HG03196 (cell line): Measurements from ENCODE around the gene LPXN.

Experiments
- ATAC-seq: cut with Tn5 transposase; IDR thresholded peaks from one replicate; pipeline ENCODE4 v1.9.1; 2021; ENCODE audit not compliant: unreplicated experiment

LPXN gene

DNA sequence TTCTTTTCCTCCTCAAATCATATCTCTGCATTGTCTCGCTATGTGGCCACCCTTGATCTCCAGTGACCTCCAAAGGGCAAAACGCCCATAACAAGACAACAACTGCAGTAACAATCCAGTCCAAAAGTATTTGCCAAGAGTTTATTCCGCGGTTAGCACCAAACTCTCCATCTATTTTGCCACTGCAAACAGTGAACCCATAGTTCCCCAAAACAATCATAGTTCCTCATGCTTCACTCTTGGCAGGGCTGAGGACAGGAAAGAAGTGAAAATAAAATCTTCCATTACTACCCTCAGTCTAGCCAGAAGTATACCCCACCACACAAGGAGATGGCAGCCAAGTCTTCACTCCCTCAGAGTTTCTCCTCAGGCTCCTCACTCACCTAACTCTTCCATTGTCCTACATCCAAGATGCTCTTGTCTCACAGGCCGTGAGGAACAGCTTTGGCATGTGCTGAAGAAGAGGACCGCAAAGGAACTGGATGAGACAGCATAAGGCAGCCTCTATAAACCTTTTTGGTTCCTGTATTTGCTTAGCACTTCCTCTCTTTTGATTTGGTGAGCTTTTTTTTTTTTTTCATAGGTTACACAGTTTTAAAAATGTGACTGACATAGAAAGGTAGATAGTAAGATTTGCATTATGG, at the start of gene LPXN:
TSS of gene LPXN (minus strand) at position 480 of the 644 bp plus-strand sequence. CDS start at position 396, 84 bp downstream.
- ATAC-seq, result no peak

DNA sequence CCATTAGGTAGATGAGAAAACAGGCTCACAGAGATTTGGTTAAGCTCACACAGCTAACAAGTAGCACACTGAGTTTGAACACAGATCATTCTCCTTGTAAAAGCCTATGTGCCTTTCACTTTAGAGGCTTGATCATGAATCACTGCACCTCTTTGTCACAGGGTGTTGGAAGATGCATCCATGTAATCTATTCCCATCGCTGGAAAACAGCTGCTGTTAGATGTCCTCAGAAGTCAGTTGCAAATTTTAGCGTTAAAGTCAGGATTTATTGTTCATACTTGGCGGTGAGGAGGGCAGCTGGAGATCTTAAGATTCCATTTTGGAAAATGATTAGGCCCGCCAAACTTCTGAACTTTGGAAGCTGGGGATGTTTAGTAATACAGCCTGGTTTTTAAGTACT, 49.4 kb upstream of the LPXN start:
- no peak for ATAC-seq

DNA sequence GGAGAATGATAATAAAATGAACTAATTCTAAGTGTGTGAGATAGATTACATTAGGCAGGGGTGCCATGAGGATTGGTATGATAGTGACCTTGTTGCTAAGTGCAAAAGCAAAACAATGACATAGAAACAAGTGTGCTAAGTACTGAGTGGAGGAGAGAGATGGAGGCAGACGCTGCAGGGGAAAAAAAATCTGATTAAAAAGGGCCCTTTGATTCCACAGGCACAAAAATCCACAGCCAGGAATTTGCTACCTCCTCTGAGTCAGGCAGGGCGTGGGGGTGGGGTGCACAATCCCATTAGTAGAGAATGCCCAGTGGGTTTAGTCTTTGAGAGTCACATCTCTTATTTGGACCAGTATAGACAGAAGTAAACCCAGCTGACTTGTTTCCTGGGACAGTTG, 46.7 kb upstream of the LPXN start, which contains the start of gene CNTF:
TSS of gene CNTF (plus strand) at position 322 of the 400 bp plus-strand sequence. CDS start 88 bp downstream, outside the sequence.
- ATAC-seq, result no peak

DNA sequence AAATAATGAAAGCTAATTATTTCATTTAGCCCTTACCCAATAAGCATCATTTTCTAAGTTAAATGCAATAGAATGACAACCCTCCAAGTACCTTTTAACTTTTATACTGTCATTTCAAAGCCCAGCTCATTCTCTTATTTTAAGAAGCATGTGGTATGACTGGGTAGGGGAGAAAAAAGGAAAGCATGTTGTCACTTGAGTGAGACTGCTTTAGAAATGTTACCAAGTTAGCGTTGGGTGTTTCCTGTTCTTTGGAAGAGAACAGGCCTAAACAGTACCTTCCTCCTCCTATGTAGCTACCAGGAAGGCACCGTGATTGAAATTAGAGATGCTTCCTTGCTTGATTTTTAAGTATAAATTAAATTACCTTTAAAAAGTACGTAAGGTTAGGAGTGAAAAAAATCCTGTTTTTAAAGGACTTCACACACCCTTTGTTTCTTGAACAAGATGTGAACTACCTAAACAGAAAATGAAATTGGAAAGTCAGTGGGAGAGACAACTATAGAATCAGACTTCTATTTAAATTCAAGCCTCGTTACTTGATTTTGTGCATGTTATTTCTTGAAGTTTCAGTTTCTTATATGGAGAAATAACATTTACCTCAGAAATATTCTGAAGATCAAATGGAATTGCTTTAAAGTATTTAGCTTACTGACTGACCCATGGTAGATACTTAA, 46.1 kb upstream of the LPXN start:
- no peak for ATAC-seq

DNA sequence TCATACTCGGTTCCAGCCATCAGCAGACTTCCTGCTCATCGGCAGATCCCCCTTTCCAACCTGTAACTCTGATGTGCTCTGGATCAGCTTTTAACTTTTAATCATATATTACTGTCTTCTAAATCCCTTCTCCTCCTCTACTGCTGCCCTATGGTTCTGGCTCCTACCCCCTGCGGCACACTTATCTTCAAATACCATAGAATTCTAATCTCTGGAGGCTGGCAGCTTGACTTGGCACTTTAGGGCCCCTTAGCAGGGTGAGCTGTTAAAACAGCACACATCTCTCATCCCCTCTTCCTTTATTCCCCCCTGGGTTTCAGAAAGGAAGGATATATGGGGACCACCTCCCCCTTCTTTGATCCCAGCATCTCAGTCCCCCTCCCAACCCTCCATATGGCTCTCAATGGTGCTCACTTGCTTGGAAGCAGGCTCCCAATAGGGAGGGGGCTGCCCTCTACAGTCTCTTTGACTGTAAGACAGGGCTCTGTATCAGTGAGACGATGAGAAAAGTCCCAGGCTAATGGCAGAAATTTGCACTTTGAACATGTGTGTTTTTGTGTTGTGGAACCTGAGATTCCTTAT, 42.4 kb upstream of the LPXN start:
- ATAC-seq, result no peak

DNA sequence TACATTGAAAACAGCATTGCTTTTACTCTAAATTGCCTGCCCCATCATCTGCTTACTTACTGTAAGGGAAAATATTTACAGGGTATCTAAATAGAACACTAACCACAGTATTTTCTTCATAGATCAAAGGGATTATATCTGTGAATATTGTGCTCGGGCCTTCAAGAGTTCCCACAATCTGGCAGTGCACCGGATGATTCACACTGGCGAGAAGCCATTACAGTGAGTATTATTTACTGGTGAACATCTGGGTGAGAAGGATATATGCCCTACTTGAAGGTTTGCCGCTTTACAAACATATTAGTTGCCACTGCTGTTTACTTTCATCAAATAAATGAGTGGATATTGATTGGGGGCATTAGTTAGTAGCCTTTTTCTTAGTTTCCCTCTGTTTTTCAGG, 40.9 kb upstream of the LPXN start:
- no peak for ATAC-seq

DNA sequence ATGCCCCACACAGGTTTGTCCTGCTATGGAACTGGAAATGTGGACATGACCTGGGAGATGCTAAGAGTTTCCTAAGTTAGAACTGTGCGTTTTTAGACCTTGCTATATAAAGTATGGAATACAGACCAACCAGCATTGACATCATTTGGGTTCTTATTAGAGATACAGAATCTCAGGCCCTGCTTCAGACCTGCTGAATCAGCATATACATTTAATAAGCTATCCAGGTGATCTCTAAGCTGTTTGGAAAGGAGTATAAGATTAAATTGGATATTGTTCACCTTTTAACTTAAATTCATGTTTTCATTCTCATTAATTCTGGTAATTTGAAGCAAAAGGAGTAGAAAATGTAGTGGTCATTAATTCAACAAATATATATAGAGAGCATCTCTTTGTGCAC, 39.9 kb upstream of the LPXN start:
- no peak for ATAC-seq

DNA sequence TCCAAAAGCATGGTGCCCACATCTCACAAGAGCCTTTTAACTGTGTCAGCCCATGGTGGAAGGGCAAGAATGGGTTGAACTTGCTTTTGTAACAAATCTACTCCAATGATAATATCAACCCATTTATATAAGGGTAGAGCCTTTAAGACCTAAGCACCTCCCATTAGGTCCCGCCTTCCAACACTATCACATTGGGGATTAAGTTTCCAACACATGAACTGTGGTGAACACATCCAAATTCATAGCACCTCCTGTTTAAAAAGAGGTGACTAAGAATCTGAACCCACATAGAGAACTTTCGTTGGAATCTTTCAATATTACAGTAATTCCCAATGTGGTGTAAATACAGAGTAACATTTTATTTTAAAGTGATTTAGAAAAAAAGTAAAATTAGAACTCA, 37.6 kb upstream of the LPXN start:
- ATAC-seq, result no peak

DNA sequence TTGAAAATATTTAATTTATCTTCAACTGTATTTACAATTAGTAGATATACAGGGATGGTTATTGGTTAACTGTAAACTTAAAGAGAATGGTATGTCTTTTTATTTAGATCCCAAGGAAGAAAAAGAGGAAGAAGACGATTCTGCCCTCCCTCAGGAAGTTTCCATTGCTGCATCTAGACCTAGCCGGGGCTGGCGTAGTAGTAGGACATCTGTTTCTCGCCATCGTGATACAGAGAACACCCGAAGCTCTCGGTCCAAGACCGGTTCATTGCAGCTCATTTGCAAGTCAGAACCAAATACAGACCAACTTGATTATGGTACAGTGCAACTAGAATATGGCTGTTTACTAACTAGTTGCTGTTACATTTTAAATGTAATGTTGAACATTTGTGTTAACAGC, 34.1 kb upstream of the LPXN start:
- no peak for ATAC-seq

DNA sequence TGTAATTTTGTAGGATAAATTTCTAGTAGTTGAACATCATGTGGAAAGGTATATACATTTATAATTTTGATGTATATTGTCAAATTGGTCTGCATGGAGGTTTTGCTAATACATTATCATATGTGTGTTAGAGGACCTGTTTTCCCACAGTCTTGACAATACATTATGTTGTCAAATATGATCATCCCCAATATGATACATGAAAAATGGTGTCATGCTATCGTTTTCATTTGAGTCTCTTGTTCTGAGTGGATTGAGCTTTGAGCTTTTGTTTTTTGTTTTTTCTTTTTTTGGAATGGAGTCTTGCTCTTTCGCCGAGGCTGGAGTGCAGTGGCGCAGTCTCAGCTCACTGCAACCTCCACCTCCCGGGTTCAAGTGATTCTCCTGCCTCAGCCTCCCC, 32.7 kb upstream of the LPXN start:
- no peak for ATAC-seq

DNA sequence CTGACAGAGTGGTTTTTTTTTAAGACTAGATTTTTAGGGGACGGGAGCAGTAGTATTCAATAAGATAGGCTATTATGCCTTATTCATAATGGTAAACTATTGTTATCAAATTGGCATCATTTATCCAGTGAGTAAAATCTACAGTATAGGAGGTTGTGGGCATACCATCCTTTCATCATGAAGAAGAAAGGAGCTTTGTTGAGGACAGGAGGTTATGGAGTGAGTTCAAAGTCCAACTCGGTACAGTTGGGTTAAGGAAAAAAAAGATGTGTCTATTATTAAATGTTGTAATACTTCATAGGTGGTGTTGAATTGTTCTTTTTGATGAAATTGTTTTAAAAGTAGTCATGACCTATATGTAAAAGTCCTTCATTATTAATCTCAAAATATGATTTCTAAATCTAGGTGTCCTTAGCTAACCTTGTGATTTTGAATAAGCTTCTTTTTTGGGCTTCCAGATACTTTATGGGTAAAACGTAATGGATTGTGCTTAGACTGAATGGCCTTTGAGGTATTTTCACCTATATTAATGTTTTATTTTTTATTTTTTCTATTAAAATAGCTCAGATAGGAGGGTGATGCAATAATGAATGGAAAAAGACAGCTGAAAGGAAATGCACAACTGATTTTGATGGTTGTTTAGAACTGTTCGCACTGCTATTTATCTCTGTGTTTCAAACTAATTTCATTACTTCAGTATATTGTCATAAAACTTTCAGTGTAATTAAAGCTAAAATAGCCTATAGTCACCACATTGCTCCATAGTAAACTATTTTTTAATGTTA, 31.5 kb upstream of the LPXN start:
- ATAC-seq, result no peak

DNA sequence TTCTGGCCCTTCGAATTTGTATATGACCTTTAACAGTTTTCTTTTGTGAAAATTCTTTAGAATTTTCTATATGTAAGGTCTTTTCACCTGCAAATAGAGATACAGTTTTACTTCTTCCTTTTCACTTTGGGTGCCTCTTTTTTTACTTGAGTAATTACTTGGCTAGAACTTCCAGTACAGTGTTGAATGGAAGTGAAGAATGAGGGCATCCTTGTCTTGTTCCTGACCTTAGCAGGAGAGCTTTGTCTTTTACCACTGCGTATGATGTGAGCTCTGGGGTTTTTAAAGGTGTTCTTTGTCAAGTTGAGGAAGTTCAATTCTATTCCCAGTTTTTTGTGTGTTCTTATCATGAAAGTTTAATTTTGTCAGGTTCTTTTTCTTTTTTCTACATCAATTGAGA, 24.9 kb upstream of the LPXN start:
- ATAC-seq, result no peak

DNA sequence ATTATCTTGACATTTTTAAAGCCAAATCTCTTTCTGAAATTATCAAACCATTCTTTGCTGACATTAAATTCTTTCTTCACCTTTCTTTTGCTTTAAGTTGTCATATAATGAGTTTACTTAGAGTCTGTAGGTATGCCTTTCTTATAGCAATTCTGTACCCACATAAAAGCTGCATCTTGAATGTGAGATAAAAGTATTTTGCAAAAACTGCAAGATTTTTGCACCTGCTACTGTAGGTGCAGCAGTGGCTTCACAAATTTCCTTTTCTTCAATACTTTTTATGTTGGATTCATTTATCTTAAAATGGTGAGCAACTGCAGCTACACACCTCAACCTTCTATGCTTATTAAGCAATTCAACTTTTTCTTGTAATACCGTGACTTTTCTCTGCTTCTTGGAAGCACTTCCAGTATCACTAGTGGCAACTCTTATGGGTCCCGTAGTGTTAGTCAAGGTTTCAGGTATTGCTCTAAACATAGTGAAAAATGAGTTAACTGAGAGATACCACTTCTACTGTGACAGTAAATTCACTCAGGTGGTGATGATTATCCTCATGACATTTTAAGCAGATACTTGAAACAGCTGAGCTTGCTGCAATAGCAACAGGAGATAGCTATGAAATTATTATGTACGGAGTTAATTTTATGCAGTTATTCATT, 22.0 kb upstream of the LPXN start:
- ATAC-seq, result no peak

DNA sequence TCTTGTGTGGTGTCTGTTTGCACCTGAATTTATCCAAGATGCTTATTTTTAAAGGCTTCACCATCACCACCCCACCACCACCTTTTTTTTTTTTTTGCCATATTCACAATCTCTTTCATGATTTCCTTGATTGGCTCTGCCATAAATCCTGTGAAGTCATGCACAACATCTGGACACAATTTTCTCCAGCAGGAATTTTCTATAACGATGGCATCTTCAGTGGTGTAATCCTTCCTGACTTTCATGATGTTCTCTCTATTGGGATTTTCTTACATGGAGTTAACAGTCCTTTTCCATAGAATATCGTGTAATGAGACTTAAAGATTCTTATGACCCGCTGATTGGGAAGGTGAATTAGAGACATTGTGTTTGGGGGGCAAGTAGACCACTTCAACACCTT, 21.0 kb upstream of the LPXN start:
- no peak for ATAC-seq

DNA sequence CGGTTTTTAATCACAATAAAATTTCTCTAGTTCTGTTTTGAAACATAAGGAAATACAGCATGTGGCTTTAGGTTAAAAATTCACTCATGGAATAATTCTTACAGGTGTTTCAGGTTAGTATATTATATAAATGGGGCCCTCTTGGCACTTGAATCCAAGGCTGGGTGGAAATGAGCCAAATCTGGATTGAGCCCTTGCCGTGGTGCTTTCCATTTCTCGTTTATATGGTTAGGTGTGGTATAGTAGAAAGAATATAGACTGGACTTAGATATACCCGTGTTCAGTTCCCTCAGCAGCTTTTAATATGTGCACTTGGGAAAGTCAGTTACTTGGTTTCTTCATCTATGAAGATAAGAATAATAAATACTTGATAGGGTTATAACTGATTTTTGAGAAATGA, 19.2 kb upstream of the LPXN start:
- no peak for ATAC-seq

DNA sequence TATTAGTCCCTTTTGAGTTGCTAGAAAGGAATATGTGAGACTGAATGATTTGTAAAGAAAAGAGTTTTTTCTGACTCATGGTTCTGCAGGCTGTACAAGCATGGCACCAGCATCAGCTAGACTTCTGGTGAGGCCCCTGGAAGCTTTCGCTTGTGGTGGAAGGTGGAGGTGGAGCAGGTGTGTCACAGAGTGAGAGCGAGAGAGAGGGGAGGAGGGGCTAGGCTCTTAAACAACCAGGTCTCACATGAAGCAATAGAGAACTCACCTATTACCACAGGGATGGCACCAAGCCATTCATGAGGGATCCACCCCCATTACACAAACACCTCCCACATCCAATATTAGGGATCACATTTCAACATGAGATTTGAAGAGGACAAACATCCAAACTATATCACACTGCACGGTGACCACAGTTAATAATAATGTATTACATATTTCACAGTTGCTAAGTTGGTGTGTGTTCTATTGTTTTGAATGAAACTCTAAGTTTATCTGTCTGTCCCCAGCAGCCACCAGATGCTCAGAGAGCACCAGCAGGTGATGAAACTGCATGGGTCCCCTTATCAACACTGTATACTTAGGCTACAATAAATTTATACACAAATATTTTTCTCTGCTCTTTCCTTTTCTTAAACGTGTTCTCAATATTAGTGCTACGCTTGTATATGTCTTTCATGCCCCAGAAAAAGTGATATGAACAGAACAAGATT, 17.3 kb upstream of the LPXN start:
- ATAC-seq, result no peak

DNA sequence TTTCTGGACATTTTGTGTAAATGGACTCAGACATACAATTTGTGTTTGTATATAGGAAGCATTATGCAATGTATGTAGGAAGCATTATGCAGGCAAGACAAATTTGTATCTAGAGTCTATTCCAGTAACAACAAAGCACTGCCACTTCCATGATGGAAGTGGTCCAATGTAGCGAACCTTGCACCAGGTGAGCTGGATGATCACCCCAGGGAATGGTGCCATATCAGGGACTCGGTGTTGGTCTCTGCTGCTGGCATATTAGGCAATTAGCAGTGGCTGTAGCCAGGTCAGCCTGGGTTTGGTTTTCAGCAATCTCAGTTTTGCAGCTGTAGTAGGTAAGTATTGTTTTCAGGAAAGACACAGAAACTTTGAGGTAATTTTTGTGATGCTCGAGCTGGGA, 16.0 kb upstream of the LPXN start:
- no peak for ATAC-seq

DNA sequence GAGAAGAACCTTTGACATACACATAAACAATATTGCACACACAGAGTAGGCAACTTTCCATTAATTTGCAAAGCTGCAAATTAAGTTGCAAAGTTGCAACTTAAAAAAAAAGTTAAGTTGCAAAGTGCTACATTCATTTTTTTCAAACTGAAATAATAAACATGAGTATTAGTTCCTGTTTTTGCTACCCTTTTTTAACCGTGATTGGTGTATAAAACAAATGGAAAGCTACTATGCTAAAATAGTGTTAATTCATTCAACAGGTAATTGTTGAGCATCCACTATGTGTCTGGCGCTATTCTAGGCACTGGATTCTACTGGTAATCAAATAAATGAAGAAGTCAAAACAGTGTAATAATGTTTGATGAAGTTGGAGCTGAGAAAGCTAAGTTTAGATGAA, 11.3 kb upstream of the LPXN start:
- ATAC-seq, result no peak

DNA sequence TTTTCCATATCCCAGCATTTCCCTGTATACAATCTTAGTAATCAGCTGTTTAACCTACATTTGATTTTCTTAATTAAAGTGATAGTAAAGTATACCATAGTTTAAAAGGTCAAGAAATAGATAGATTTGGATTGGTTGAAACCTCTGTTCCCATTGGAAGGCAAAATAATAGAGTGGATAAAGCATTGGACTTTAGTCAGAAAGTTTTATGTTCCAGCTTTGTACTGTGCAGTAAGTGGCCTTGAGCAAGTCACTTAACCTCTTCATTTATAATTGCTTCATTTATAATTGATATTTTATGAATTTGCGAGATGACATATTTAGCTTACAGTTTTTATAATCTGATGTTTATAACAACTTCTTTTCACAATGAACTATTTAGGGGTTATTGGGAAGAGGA, 6.8 kb upstream of the LPXN start:
- no peak for ATAC-seq

DNA sequence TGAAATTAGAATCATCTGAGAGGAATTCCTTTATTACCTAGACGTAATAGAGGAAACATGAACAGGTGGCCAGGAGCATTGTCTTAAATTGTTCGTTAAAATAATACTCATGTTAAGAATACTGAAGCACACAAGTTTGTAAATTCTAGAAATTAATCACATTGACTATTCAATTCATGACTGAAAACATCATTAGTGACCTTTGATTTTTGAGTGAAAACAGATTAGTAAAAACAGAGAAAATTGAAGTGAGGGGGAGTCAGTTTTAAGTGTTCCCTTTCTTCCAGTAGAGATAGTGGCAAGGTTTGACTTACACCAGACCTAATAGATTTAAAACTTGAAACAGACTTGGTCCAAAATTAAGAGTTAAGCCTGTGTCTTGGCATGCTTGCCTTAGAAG, 4.7 kb upstream of the LPXN start:
- ATAC-seq, result no peak
